GM23338 (cell line): ENCODE data around the gene FYCO1. TPM values are rescaled to one million over a fixed set of nuclear protein-coding genes. Genes with fewer than 3 reads are reported as not detected.
A peak's percentile ranks its signal among the peaks of the same experiment; 100 is the strongest.

ENCODE experiments used
- ATAC-seq: fragments of 200-7000 bp; cut with Tn5 transposase; 3 replicates; pipeline ENCODE4 v1.9.1; 2020
- DNase-seq: peaks from one replicate; pipeline ENCODE4 v3.0.0-alpha.2; 2015; ENCODE audit warnings: low spot score
- H2AFZ ChIP-seq: fragments of 200-600 bp; sonication (generic); 2 replicates; pipeline ENCODE4 v1.8.0; 2016; ENCODE audit warnings: antibody characterized with exemption, mild to moderate bottlenecking, moderate library complexity
- H3F3A ChIP-seq: fragments of 200-600 bp; sonication (generic); replicated peaks from 2 replicates; pipeline ENCODE4 v1.8.0; 2017; ENCODE audit warnings: antibody characterized with exemption, mixed run types, low read depth
- H3K27ac ChIP-seq: fragments of 200-600 bp; sonication (generic); 2 replicates; pipeline ENCODE4 v1.6.1; 2016; ENCODE audit warnings: low read depth
- H3K27me3 ChIP-seq: fragments of 200-600 bp; sonication (generic); 2 replicates; pipeline ENCODE4 v1.8.0; 2016; ENCODE audit warnings: mild to moderate bottlenecking, mixed run types, moderate library complexity; ENCODE audit not compliant: insufficient read depth
- H3K36me3 ChIP-seq: fragments of 200-600 bp; sonication (generic); 2 replicates; pipeline ENCODE4 v1.8.0; 2016; ENCODE audit warnings: mild to moderate bottlenecking; ENCODE audit not compliant: insufficient read depth
- H3K4me1 ChIP-seq: fragments of 200-600 bp; sonication (generic); 2 replicates; pipeline ENCODE4 v1.8.0; 2016; ENCODE audit warnings: mild to moderate bottlenecking, moderate library complexity; ENCODE audit not compliant: insufficient read depth
- H3K4me2 ChIP-seq: fragments of 200-600 bp; sonication (generic); 2 replicates; pipeline ENCODE4 v1.7.1; 2017; ENCODE audit warnings: mixed run types
- H3K4me3 ChIP-seq: fragments of 200-600 bp; sonication (generic); 2 replicates; pipeline ENCODE4 v1.6.1; 2016; ENCODE audit warnings: mixed run types
- H3K79me2 ChIP-seq: fragments of 200-600 bp; sonication (generic); replicated peaks from 2 replicates; pipeline ENCODE4 v1.8.0; 2017; ENCODE audit warnings: mild to moderate bottlenecking; ENCODE audit not compliant: insufficient read depth
- H3K9me2 ChIP-seq: fragments of 200-600 bp; sonication (generic); 2 replicates; pipeline ENCODE4 v1.8.0; 2017; ENCODE audit not compliant: insufficient read depth
- H4K20me1 ChIP-seq: fragments of 200-600 bp; sonication (generic); replicated peaks from 2 replicates; pipeline ENCODE4 v1.8.0; 2017; ENCODE audit warnings: mild to moderate bottlenecking; ENCODE audit not compliant: insufficient read depth
- H3K27ac Mint-ChIP-seq: 2 replicates; pipeline ENCODE4 v1.8.0; 2020; ENCODE audit warnings: inconsistent platforms, mild to moderate bottlenecking, moderate library complexity, mixed read lengths
- H3K27me3 Mint-ChIP-seq: 3 replicates; pipeline ENCODE4 v1.8.0; 2022; ENCODE audit warnings: low read depth, mild to moderate bottlenecking, moderate library complexity, mixed read lengths, inconsistent platforms; ENCODE audit not compliant: insufficient read depth, poor library complexity
- H3K36me3 Mint-ChIP-seq: 3 replicates; pipeline ENCODE4 v1.8.0; 2021; ENCODE audit warnings: low read depth, mild to moderate bottlenecking, inconsistent platforms, moderate library complexity, mixed read lengths
- H3K4me1 Mint-ChIP-seq: 3 replicates; pipeline ENCODE4 v1.8.0; 2020; ENCODE audit warnings: mild to moderate bottlenecking, inconsistent platforms, mixed read lengths
- H3K4me3 Mint-ChIP-seq: 3 replicates; pipeline ENCODE4 v1.8.0; 2021; ENCODE audit warnings: moderate library complexity, mild to moderate bottlenecking, inconsistent platforms, mixed read lengths
- H3K9me3 Mint-ChIP-seq: 3 replicates; pipeline ENCODE4 v1.8.0; 2020; ENCODE audit warnings: moderate library complexity, mild to moderate bottlenecking, inconsistent platforms, mixed read lengths
- EZH2 ChIP-seq: fragments of 200-600 bp; sonication (generic); IDR thresholded peaks from one replicate; pipeline ENCODE4 v1.8.0; 2017; ENCODE audit warnings: antibody characterized with exemption, mild to moderate bottlenecking, low read depth; ENCODE audit not compliant: unreplicated experiment
- JUNB ChIP-seq: IDR thresholded peaks from one replicate; pipeline ENCODE4 v1.6.1; 2016; ENCODE audit warnings: antibody characterized with exemption; ENCODE audit not compliant: unreplicated experiment
- NANOG ChIP-seq: IDR thresholded peaks from 2 replicates; pipeline ENCODE4 v1.6.1; 2016; ENCODE audit warnings: antibody characterized with exemption, borderline replicate concordance
- POLR2AphosphoS5 ChIP-seq: IDR thresholded peaks from 2 replicates; pipeline ENCODE4 v1.6.1; 2016; ENCODE audit warnings: antibody characterized with exemption, low read depth
- STAT1 ChIP-seq: IDR thresholded peaks from one replicate; pipeline ENCODE4 v1.6.1; 2016; ENCODE audit warnings: antibody characterized with exemption; ENCODE audit not compliant: unreplicated experiment
- ZNF114 ChIP-seq: fragments of 250-450 bp; sonication (Bioruptor Pico); IDR thresholded peaks from 2 replicates; pipeline ENCODE4 v1.5.0; 2020; ENCODE audit warnings: mild to moderate bottlenecking, moderate library complexity
- ZNF331 ChIP-seq: fragments of 250-450 bp; sonication (Bioruptor Pico); IDR thresholded peaks from 2 replicates; pipeline ENCODE4 v1.5.0; 2020; ENCODE audit warnings: low read depth, mild to moderate bottlenecking, moderate library complexity
- polyA plus RNA-seq: library from polyadenylated mRNA; unstranded; fragments of >200 nt; fragmentation: Nextera tagmentation; extraction: Ambion mirVana; gene quantifications from 2 replicates; pipeline ENCODE4 v1.2.1, GENCODE V29; 2016
- total RNA-seq: library from RNA; depleted of rRNA; stranded (reverse); fragments of >200 nt; shearing (Covaris generic); gene quantifications from 2 replicates; pipeline ENCODE4 v1.2.3, GENCODE V29; 2014
- TF ChIP-seq, protein P1 (sequence below): IDR thresholded peaks from 2 replicates; pipeline ENCODE4 v1.6.1; 2016; ENCODE audit warnings: antibody characterized with exemption
- TF ChIP-seq, protein P2 (sequence below): fragments of 250-450 bp; sonication (Bioruptor Pico); IDR thresholded peaks from 2 replicates; pipeline ENCODE4 v1.5.0; 2020; ENCODE audit warnings: mild to moderate bottlenecking, moderate library complexity
- TF ChIP-seq, protein P3 (sequence below): IDR thresholded peaks from one replicate; pipeline ENCODE4 v1.6.1; 2018; ENCODE audit warnings: antibody characterized with exemption; ENCODE audit not compliant: unreplicated experiment

Gene FYCO1
- total and polyA plus RNA-seq, 2 experiments from 2014 or later: 4.5 to 17.2 TPM

DNA sequence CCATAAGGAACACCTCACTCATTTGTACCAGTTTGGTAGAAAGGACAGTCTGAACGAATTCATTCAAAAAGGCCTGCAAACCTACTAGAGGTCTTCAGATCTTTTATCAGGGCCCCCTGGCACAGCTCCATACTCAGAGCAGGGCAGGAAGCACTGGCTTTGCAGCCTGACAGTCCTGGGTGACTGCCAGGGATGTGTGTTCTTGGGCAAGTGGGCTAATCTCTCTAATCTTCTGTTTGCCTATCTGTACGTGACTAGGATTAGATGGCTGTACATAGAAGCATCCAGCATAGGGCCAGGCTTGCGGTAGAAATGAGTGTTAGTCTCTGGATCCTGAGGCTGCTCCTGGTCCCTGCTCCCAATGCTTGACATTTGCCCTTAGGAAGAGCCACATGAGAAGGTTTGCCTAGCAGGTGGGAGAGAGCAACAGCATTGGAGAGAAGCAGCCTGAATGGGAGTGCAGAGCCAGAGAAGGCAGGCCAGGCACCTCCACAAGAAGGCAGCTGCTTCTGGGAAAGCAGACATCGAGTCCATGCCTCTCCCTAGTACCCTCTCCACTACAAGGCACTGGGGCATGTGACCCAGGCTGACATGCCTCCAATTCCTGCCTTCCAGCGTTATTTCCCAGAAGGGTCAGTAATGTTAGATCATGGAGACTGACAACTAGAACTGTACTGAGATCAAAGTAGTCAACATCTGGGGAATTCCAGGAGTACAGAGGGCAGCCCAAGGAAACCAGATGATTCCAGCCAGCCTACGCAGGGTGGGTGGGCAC, 53.4 kb downstream of the FYCO1 start:
- no peak overlapping the region for H3K4me2 ChIP-seq
- H3K27me3 Mint-ChIP-seq: peaks cover 4% of the 10 kb centered on the region
- H3K27ac ChIP-seq: no peak overlapping the region
- no peak overlapping the region for H3K27ac Mint-ChIP-seq
- H3K79me2 ChIP-seq: no peaks in the 10 kb centered on the region
- H2AFZ ChIP-seq: no peak overlapping the region
- H3K27me3 ChIP-seq: no peaks in the 10 kb centered on the region
- TF ChIP-seq, protein P1, sequence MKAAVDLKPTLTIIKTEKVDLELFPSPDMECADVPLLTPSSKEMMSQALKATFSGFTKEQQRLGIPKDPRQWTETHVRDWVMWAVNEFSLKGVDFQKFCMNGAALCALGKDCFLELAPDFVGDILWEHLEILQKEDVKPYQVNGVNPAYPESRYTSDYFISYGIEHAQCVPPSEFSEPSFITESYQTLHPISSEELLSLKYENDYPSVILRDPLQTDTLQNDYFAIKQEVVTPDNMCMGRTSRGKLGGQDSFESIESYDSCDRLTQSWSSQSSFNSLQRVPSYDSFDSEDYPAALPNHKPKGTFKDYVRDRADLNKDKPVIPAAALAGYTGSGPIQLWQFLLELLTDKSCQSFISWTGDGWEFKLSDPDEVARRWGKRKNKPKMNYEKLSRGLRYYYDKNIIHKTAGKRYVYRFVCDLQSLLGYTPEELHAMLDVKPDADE: no peak
- no peak for TF ChIP-seq STAT1
- no peak for TF ChIP-seq ZNF331 (CRISPR knock-in tag)
- ATAC-seq (no peak), DNase-seq (no peak)
- H3F3A ChIP-seq: no peaks in the 10 kb centered on the region
- H3K9me2 ChIP-seq: no peaks in the 10 kb centered on the region
- H3K36me3 ChIP-seq: peaks cover 14% of the 10 kb centered on the region; the same call in 1 of the 2 replicates
- peaks cover 11% of the 10 kb centered on the region for H4K20me1 ChIP-seq
- H3K4me1 Mint-ChIP-seq: peaks cover 17% of the 10 kb centered on the region
- no peak overlapping the region for H3K4me3 Mint-ChIP-seq
- H3K4me3 ChIP-seq: no peak overlapping the region
- H3K36me3 Mint-ChIP-seq: peaks cover 33% of the 10 kb centered on the region
- H3K4me1 ChIP-seq: no peaks in the 10 kb centered on the region
- no peaks in the 10 kb centered on the region; the same call in 2 of the 3 replicates for H3K9me3 Mint-ChIP-seq

DNA sequence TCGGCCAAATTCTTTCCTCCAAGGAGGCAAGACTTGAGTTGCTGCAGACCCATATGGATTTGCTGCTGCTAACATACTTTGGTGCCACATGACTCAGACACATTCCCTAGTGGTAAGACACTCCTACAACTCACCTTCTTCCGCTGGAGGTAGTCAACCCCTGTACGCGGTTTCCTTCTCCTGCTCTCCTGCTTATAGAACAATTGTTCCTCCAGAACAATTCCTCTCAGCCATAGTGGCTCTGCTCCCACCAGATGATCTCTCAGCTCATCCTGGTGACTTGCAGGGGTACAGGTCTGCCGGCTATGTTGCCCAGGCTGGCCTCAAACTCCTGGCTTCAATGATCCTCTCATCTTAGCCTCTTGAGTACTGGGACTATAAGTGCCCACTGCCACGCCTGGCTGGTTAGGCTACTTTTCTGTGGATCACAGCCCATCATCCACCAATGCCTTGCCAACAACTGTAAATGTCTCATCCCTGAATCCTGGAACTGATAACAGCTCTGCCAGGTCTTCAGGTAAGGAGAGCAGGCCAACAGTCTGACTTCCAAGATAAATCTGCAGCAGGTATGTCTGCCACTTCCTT, 54.8 kb downstream of the FYCO1 start:
- DNase-seq (no peak), ATAC-seq (no peak)
- H3K4me3 Mint-ChIP-seq: no peak overlapping the region
- Histone ChIP-seq H3K79me2 (no peaks in the 10 kb centered on the region), H3F3A (no peaks in the 10 kb centered on the region), H3K4me3 (no peak overlapping the region), H3K9me2 (no peaks in the 10 kb centered on the region), H3K4me1 (no peaks in the 10 kb centered on the region), H3K36me3 (peaks cover 2% of the 10 kb centered on the region), H2AFZ (no peak overlapping the region), H4K20me1 (peaks cover 11% of the 10 kb centered on the region), H3K27me3 (no peaks in the 10 kb centered on the region), H3K4me2 (no peak overlapping the region), H3K27ac (no peak overlapping the region)
- peaks cover 20% of the 10 kb centered on the region for H3K36me3 Mint-ChIP-seq
- H3K27ac Mint-ChIP-seq: peak overlapping the region; percentile 26; the same call in 1 of the 2 replicates
- H3K4me1 Mint-ChIP-seq: peaks cover 17% of the 10 kb centered on the region
- no peaks in the 10 kb centered on the region; the same call in 2 of the 3 replicates for H3K9me3 Mint-ChIP-seq
- peaks cover 4% of the 10 kb centered on the region for H3K27me3 Mint-ChIP-seq
- TF ChIP-seq, protein P2, sequence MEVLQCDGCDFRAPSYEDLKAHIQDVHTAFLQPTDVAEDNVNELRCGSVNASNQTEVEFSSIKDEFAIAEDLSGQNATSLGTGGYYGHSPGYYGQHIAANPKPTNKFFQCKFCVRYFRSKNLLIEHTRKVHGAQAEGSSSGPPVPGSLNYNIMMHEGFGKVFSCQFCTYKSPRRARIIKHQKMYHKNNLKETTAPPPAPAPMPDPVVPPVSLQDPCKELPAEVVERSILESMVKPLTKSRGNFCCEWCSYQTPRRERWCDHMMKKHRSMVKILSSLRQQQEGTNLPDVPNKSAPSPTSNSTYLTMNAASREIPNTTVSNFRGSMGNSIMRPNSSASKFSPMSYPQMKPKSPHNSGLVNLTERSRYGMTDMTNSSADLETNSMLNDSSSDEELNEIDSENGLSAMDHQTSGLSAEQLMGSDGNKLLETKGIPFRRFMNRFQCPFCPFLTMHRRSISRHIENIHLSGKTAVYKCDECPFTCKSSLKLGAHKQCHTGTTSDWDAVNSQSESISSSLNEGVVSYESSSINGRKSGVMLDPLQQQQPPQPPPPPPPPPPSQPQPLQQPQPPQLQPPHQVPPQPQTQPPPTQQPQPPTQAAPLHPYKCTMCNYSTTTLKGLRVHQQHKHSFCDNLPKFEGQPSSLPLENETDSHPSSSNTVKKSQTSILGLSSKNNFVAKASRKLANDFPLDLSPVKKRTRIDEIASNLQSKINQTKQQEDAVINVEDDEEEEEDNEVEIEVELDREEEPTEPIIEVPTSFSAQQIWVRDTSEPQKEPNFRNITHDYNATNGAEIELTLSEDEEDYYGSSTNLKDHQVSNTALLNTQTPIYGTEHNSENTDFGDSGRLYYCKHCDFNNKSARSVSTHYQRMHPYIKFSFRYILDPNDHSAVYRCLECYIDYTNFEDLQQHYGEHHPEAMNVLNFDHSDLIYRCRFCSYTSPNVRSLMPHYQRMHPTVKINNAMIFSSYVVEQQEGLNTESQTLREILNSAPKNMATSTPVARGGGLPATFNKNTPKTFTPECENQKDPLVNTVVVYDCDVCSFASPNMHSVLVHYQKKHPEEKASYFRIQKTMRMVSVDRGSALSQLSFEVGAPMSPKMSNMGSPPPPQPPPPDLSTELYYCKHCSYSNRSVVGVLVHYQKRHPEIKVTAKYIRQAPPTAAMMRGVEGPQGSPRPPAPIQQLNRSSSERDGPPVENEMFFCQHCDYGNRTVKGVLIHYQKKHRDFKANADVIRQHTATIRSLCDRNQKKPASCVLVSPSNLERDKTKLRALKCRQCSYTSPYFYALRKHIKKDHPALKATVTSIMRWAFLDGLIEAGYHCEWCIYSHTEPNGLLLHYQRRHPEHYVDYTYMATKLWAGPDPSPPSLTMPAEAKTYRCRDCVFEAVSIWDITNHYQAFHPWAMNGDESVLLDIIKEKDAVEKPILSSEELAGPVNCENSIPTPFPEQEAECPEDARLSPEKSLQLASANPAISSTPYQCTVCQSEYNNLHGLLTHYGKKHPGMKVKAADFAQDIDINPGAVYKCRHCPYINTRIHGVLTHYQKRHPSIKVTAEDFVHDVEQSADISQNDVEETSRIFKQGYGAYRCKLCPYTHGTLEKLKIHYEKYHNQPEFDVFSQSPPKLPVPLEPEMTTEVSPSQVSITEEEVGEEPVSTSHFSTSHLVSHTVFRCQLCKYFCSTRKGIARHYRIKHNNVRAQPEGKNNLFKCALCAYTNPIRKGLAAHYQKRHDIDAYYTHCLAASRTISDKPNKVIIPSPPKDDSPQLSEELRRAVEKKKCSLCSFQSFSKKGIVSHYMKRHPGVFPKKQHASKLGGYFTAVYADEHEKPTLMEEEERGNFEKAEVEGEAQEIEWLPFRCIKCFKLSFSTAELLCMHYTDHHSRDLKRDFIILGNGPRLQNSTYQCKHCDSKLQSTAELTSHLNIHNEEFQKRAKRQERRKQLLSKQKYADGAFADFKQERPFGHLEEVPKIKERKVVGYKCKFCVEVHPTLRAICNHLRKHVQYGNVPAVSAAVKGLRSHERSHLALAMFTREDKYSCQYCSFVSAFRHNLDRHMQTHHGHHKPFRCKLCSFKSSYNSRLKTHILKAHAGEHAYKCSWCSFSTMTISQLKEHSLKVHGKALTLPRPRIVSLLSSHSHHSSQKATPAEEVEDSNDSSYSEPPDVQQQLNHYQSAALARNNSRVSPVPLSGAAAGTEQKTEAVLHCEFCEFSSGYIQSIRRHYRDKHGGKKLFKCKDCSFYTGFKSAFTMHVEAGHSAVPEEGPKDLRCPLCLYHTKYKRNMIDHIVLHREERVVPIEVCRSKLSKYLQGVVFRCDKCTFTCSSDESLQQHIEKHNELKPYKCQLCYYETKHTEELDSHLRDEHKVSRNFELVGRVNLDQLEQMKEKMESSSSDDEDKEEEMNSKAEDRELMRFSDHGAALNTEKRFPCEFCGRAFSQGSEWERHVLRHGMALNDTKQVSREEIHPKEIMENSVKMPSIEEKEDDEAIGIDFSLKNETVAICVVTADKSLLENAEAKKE (CRISPR knock-in tag): no peak
- no peak for TF ChIP-seq EZH2
- TF ChIP-seq JUNB: no peak
- TF ChIP-seq NANOG: no peak
- no peak for TF ChIP-seq ZNF114
- no peak for TF ChIP-seq POLR2AphosphoS5
- TF ChIP-seq, protein P3, sequence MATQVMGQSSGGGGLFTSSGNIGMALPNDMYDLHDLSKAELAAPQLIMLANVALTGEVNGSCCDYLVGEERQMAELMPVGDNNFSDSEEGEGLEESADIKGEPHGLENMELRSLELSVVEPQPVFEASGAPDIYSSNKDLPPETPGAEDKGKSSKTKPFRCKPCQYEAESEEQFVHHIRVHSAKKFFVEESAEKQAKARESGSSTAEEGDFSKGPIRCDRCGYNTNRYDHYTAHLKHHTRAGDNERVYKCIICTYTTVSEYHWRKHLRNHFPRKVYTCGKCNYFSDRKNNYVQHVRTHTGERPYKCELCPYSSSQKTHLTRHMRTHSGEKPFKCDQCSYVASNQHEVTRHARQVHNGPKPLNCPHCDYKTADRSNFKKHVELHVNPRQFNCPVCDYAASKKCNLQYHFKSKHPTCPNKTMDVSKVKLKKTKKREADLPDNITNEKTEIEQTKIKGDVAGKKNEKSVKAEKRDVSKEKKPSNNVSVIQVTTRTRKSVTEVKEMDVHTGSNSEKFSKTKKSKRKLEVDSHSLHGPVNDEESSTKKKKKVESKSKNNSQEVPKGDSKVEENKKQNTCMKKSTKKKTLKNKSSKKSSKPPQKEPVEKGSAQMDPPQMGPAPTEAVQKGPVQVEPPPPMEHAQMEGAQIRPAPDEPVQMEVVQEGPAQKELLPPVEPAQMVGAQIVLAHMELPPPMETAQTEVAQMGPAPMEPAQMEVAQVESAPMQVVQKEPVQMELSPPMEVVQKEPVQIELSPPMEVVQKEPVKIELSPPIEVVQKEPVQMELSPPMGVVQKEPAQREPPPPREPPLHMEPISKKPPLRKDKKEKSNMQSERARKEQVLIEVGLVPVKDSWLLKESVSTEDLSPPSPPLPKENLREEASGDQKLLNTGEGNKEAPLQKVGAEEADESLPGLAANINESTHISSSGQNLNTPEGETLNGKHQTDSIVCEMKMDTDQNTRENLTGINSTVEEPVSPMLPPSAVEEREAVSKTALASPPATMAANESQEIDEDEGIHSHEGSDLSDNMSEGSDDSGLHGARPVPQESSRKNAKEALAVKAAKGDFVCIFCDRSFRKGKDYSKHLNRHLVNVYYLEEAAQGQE: no peak
